Esophagus muscularis mucosa (tissue), 3 donors: ENCODE measurements around the gene UBL7.

ENCODE experiments used
- CTCF ChIP-seq, 3 experiments: fragments of 200-600 bp in 2 of 3; fragments of 450-650 bp in 1 of 3; sonication (generic) in 2 of 3; IDR thresholded peaks; one replicate each; pipeline ENCODE4 v1.5.1; 2017 to 2019; ENCODE audit warnings: antibody characterized with exemption in 3 of 3, mild to moderate bottlenecking in 2 of 3, moderate library complexity in 1 of 3
- POLR2A ChIP-seq: fragments of 450-650 bp; IDR thresholded peaks from one replicate; pipeline ENCODE4 v1.6.1; 2017; ENCODE audit warnings: antibody characterized with exemption, moderate library complexity, mild to moderate bottlenecking, low read depth
- POLR2AphosphoS5 ChIP-seq, 2 donors: sonication (generic); formaldehyde crosslinking; IDR thresholded peaks; one replicate each; pipeline ENCODE4 v1.6.1; 2017; ENCODE audit warnings: antibody characterized with exemption in 2 of 2

GRCh38 chr15:74428442-74428787 is 32.5 kb downstream of the UBL7 start:
- no peak for TF ChIP-seq POLR2A
- no peak for TF ChIP-seq CTCF (IDR thresholded peaks at IDR 0.05)
- no peak for TF ChIP-seq POLR2AphosphoS5 (IDR thresholded peaks at IDR 0.05)
